ENCODE measurements around the gene PTK7.

GRCh38 chr6:43189776-43190304, 113.7 kb downstream of the PTK7 start:
- TF ChIP-seq CTCF (IDR thresholded peaks at IDR 0.05; ENCODE audit: insufficient read depth, low read length, poor library complexity, severe bottlenecking) (no peak), EZH2phosphoT487 (conservative IDR thresholded peaks at IDR 0.05; ENCODE audit: low read length) (no peak)

Data from SU-DHL-6 (cell line).